ENCODE measurements around the gene METTL16. TPM values are rescaled to one million over a fixed set of nuclear protein-coding genes. Genes with fewer than 3 reads are reported as not detected.
"Not testable (repeated sequence)": the region's sequence is repeated elsewhere in the genome, so short reads cannot be mapped to it uniquely, and the experiment has no call there.

METTL16 gene
- total RNA-seq, 1 experiment from 2014 or later = 37.6 TPM

DNA sequence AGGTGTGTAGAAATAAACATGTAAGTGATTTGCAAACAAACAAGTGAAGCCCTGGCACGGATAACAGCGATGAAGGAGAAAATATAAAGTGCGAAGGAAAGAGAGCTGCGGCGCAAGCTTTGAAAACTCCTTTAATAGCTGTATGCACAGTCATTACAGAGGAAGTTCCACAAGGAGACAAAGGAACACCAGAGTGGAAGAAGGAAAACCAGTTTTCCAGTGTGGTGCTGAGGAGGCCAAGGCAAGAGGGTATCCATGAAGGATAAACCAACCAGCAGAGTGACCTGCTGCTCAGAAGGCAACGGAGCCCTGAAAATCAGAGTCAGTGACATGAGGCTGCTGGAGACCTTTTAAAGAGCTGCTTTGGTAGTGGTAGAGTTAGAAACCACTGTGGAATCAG lies 24.4 kb downstream of the METTL16 start:
- CTCF ChIA-PET = interaction anchor here (0.7 kb wide), 1 partner anchor 662 kb away, joined by 3 read pairs; no protein-coding TSS in a partner anchor
- Histone ChIP-seq H3K36me3 (ENCODE audit: control insufficient read depth in 1 of 2, insufficient read depth in 2 of 2, low read length in 2 of 2) (no peaks in the 10 kb centered on the region), H3K79me2 (ENCODE audit: insufficient read depth, low read length) (peaks cover 94% of the 10 kb centered on the region), H3K4me3 (replicated peaks in 1 of 2; ENCODE audit: low read depth in 1 of 2, low read length in 2 of 2) (no peak overlapping the region), H3K4me2 (ENCODE audit: low read length) (no peak overlapping the region), H4K20me1 (ENCODE audit: insufficient read depth) (peaks cover 14% of the 10 kb centered on the region; the same call in 1 of the 2 replicates), H3K27ac (ENCODE audit: low read depth, low read length) (no peak overlapping the region), H2AFZ (ENCODE audit: low read depth, low read length, poor library complexity, severe bottlenecking) (no peak overlapping the region), H3K27me3 (ENCODE audit: insufficient read depth, low read length) (no peaks in the 10 kb centered on the region), H3K4me1 (ENCODE audit: control insufficient read depth in 1 of 2, insufficient read depth in 2 of 2, low read length in 2 of 2) (peaks cover 9% of the 10 kb centered on the region in 2 experiments; a peak in 3 of 4 replicates), H3K9me2 (ENCODE audit: insufficient read depth) (no peaks in the 10 kb centered on the region), H3K9ac (ENCODE audit: low read length) (no peak overlapping the region), H3K9me3 (ENCODE audit: control insufficient read depth in 1 of 2, insufficient read depth in 1 of 2, low read depth in 1 of 2, low read length in 2 of 2) (no peaks in the 10 kb centered on the region)
- POLR2A ChIA-PET = no interaction called here
- no peak for TF ChIP-seq YY1 (IDR thresholded peaks at IDR 0.05; ENCODE audit: extremely low read depth, insufficient replicate concordance, low read depth, low read length)
- TF ChIP-seq RAD21 (IDR thresholded peaks at IDR 0.05; ENCODE audit: low read depth) = no peak
- no peak for TF ChIP-seq TCF7L2 (IDR thresholded peaks at IDR 0.05; ENCODE audit: borderline replicate concordance, extremely low read depth, insufficient read depth, insufficient read length)
- TF ChIP-seq, protein P1, sequence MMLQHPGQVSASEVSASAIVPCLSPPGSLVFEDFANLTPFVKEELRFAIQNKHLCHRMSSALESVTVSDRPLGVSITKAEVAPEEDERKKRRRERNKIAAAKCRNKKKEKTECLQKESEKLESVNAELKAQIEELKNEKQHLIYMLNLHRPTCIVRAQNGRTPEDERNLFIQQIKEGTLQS (IDR thresholded peaks at IDR 0.05) = no peak
- no peak for TF ChIP-seq EZH2phosphoT487 (IDR thresholded peaks at IDR 0.05; ENCODE audit: borderline replicate concordance)
- TF ChIP-seq SIN3A (IDR thresholded peaks at IDR 0.05; ENCODE audit: low read depth) = no peak
- TF ChIP-seq, protein P2, sequence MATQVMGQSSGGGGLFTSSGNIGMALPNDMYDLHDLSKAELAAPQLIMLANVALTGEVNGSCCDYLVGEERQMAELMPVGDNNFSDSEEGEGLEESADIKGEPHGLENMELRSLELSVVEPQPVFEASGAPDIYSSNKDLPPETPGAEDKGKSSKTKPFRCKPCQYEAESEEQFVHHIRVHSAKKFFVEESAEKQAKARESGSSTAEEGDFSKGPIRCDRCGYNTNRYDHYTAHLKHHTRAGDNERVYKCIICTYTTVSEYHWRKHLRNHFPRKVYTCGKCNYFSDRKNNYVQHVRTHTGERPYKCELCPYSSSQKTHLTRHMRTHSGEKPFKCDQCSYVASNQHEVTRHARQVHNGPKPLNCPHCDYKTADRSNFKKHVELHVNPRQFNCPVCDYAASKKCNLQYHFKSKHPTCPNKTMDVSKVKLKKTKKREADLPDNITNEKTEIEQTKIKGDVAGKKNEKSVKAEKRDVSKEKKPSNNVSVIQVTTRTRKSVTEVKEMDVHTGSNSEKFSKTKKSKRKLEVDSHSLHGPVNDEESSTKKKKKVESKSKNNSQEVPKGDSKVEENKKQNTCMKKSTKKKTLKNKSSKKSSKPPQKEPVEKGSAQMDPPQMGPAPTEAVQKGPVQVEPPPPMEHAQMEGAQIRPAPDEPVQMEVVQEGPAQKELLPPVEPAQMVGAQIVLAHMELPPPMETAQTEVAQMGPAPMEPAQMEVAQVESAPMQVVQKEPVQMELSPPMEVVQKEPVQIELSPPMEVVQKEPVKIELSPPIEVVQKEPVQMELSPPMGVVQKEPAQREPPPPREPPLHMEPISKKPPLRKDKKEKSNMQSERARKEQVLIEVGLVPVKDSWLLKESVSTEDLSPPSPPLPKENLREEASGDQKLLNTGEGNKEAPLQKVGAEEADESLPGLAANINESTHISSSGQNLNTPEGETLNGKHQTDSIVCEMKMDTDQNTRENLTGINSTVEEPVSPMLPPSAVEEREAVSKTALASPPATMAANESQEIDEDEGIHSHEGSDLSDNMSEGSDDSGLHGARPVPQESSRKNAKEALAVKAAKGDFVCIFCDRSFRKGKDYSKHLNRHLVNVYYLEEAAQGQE (IDR thresholded peaks at IDR 0.05; ENCODE audit: low read depth) = no peak
- TF ChIP-seq SRF (IDR thresholded peaks at IDR 0.05; ENCODE audit: low read depth) = no peak
- TF ChIP-seq SP1 (IDR thresholded peaks at IDR 0.05; ENCODE audit: low read depth) = no peak
- no peak for TF ChIP-seq CEBPB (IDR thresholded peaks at IDR 0.05; ENCODE audit: low read depth)
- no peak for TF ChIP-seq EZH2 (IDR thresholded peaks at IDR 0.05)
- TF ChIP-seq JUND (IDR thresholded peaks at IDR 0.05) = no peak
- TF ChIP-seq ZFX (IDR thresholded peaks at IDR 0.05) = no peak
- BruUV-seq (replicated peaks) = no TSS peak
- ATAC-seq = no peak
- RAD21 ChIA-PET (ENCODE audit: low non-redundant PET in 1 of 2, low total read pairs in 2 of 2, uncharacterized antibody in 2 of 2, unreplicated experiment in 2 of 2) = no interaction called here
- no peak for DNase-seq (ENCODE audit: low read depth, low spot score)
- intact Hi-C loops (cut with micrococcal nuclease) = no loop called here

DNA sequence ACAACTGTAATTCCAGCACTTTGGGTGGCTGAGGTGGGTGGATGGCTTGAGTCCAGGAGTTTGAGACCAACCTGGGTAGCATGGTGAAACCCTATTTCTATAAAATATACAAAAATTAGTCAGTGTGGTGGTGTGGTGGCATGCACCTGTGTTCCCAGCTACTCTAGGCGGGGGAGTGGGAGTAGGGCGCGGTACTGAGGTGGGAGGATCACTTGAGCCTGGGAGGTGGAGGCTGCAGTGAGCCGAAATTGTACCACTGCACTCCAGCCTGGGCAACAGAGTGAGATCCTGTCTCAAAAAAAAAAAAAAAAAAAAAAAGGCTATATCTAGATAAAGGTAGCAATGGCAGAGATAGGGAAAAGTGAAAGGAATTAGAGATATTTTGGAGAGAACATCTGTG lies 25.0 kb downstream of the METTL16 start:
- intact Hi-C loops (cut with micrococcal nuclease); RAD21 ChIA-PET (ENCODE audit: low non-redundant PET in 1 of 2, low total read pairs in 2 of 2, uncharacterized antibody in 2 of 2, unreplicated experiment in 2 of 2); H3K4me3 ChIP-seq (replicated peaks in 1 of 2; ENCODE audit: low read depth in 1 of 2, low read length in 2 of 2); H3K27me3 ChIP-seq (ENCODE audit: insufficient read depth, low read length); H3K27ac ChIP-seq (ENCODE audit: low read depth, low read length); H3K9me2 ChIP-seq (ENCODE audit: insufficient read depth); H3K4me1 ChIP-seq (ENCODE audit: control insufficient read depth in 1 of 2, insufficient read depth in 2 of 2, low read length in 2 of 2); H3K4me2 ChIP-seq (ENCODE audit: low read length); ATAC-seq; H3K9me3 ChIP-seq (ENCODE audit: control insufficient read depth in 1 of 2, insufficient read depth in 1 of 2, low read depth in 1 of 2, low read length in 2 of 2); BruUV-seq (replicated peaks); H3K36me3 ChIP-seq (ENCODE audit: control insufficient read depth in 1 of 2, insufficient read depth in 2 of 2, low read length in 2 of 2); POLR2A ChIA-PET; H2AFZ ChIP-seq (ENCODE audit: low read depth, low read length, poor library complexity, severe bottlenecking); H3K9ac ChIP-seq (ENCODE audit: low read length); DNase-seq (ENCODE audit: low read depth, low spot score): not testable (repeated sequence)
- peaks cover 20% of the 10 kb centered on the region; the same call in 1 of the 2 replicates for H4K20me1 ChIP-seq (ENCODE audit: insufficient read depth)
- H3K79me2 ChIP-seq (ENCODE audit: insufficient read depth, low read length) = peaks cover 96% of the 10 kb centered on the region
- CTCF ChIA-PET = interaction anchor here (0.7 kb wide), 1 partner anchor 661 kb away, joined by 3 read pairs; no protein-coding TSS in a partner anchor

Data from HCT116 (cell line).